ENCODE data around the gene PROC. TPM values are rescaled to one million over a fixed set of nuclear protein-coding genes. Genes with fewer than 3 reads are reported as not detected.

PROC gene
- total and polyA plus RNA-seq, 2 of the 4 experiments (the other 2 are of a cell fraction): 0.07 TPM; not detected in 1

GRCh38 chr2:127471286-127471988, 53.2 kb downstream of the PROC start:
- POLR2A ChIA-PET (ENCODE audit: unreplicated experiment): no interaction called here
- no peak overlapping the region for H2AK5ac ChIP-seq (ENCODE audit: low read depth, low read length)
- in situ Hi-C loops (cut with MboI; ENCODE audit: low sequenced_read_pairs): no loop called here
- no peak overlapping the region for H2BK20ac ChIP-seq (ENCODE audit: low read depth, low read length)
- H3K18ac ChIP-seq (ENCODE audit: low read depth, low read length): no peak overlapping the region
- H2BK5ac ChIP-seq (ENCODE audit: low read depth, low read length, poor library complexity, severe bottlenecking): no peak overlapping the region
- peaks cover 3% of the 10 kb centered on the region for H3K36me3 ChIP-seq (ENCODE audit: control insufficient read depth, insufficient read depth, low read length)
- 0 out of 2 replicates have a peak, but pooled peaks cover 1% of the 10 kb centered on the region for H3K4me1 ChIP-seq (ENCODE audit: control insufficient read depth, insufficient read depth, low read length)
- H3K9ac ChIP-seq (ENCODE audit: low read depth, low read length): no peak overlapping the region
- no peak overlapping the region for H4K91ac ChIP-seq (ENCODE audit: insufficient read depth, low read depth, low read length)
- no peak overlapping the region for H2BK120ac ChIP-seq (ENCODE audit: low read depth, low read length)
- H2AK9ac ChIP-seq (replicated peaks; ENCODE audit: low read depth, low read length, poor library complexity): no peak overlapping the region
- H3K4ac ChIP-seq (ENCODE audit: low read depth, low read length): no peak overlapping the region
- no peak for DNase-seq
- intact Hi-C loops (cut with micrococcal nuclease): loop anchor here (10.0 kb wide), 2 partner anchors 87 to 407 kb away; partner anchors contain the start of gene MAP3K2
- dilution Hi-C loops (cut with HindIII; ENCODE audit: low sequenced_read_pairs, unreplicated experiment): no loop called here
- BruUV-seq (replicated peaks): no TSS peak
- H3K79me1 ChIP-seq (ENCODE audit: low read depth in 1 of 2, low read length in 2 of 2): 0 out of 4 replicates have a peak, but pooled peaks cover 0 to under 1% of the 10 kb centered on the region in 2 experiments
- no peak overlapping the region for H3K4me3 ChIP-seq (ENCODE audit: insufficient read depth, low read depth, low read length)
- no peak overlapping the region for H2AFZ ChIP-seq (replicated peaks; ENCODE audit: low read length, poor library complexity)
- TF ChIP-seq NFE2L2 (IDR thresholded peaks at IDR 0.05; ENCODE audit: low read depth, low read length) (no peak), RAD21 (IDR thresholded peaks at IDR 0.05; ENCODE audit: low read length) (no peak), RCOR1 (IDR thresholded peaks at IDR 0.05; ENCODE audit: insufficient replicate concordance, low read length) (no peak), RFX5 (IDR thresholded peaks at IDR 0.05; ENCODE audit: low read depth, low read length) (no peak), CEBPB (IDR thresholded peaks at IDR 0.05; ENCODE audit: low read depth, low read length) (no peak), MXI1 (IDR thresholded peaks at IDR 0.05; ENCODE audit: borderline replicate concordance, low read depth, low read length) (no peak), MAFK (IDR thresholded peaks at IDR 0.05; ENCODE audit: low read depth, low read length) (no peak), POLR2A (IDR thresholded peaks at IDR 0.05; ENCODE audit: low read depth, low read length) (no peak), CHD1 (IDR thresholded peaks at IDR 0.05; ENCODE audit: low read depth, low read length) (no peak), FOS (IDR thresholded peaks at IDR 0.05; ENCODE audit: low read depth, low read length) (no peak), SMC3 (IDR thresholded peaks at IDR 0.05; ENCODE audit: low read depth, low read length) (no peak)
- TF ChIP-seq, protein P1, sequence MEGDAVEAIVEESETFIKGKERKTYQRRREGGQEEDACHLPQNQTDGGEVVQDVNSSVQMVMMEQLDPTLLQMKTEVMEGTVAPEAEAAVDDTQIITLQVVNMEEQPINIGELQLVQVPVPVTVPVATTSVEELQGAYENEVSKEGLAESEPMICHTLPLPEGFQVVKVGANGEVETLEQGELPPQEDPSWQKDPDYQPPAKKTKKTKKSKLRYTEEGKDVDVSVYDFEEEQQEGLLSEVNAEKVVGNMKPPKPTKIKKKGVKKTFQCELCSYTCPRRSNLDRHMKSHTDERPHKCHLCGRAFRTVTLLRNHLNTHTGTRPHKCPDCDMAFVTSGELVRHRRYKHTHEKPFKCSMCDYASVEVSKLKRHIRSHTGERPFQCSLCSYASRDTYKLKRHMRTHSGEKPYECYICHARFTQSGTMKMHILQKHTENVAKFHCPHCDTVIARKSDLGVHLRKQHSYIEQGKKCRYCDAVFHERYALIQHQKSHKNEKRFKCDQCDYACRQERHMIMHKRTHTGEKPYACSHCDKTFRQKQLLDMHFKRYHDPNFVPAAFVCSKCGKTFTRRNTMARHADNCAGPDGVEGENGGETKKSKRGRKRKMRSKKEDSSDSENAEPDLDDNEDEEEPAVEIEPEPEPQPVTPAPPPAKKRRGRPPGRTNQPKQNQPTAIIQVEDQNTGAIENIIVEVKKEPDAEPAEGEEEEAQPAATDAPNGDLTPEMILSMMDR (conservative IDR thresholded peaks at IDR 0.05; ENCODE audit: low read depth, low read length): no peak
- ATAC-seq (ENCODE audit: low read depth): no peak; the same call in 1 of the 2 replicates
- no peak overlapping the region for H2BK15ac ChIP-seq (ENCODE audit: low read depth, low read length)
- H4K20me1 ChIP-seq (ENCODE audit: insufficient read depth, low read length): no peaks in the 10 kb centered on the region
- H3K27ac ChIP-seq (ENCODE audit: insufficient read depth, low read length): no peak overlapping the region
- no peak overlapping the region for H4K8ac ChIP-seq (ENCODE audit: low read depth in 2 of 2, low read length in 2 of 2)
- CTCF ChIA-PET: interaction anchor here (1.2 kb wide), 1 partner anchor 13 kb away, joined by 3 read pairs; no protein-coding TSS in a partner anchor
- H3K14ac ChIP-seq (replicated peaks; ENCODE audit: low read depth, low read length): no peak overlapping the region
- 100% methylated on average over 2 of the region's 4 CpGs; no CpG with 5 or more reads in 1 of the 2 experiments for WGBS, 2 experiments (ENCODE audit: extremely low coverage in 2 of 2, insufficient read length in 1 of 2)
- H4K5ac ChIP-seq (ENCODE audit: low read depth, low read length): no peak overlapping the region
- no peaks in the 10 kb centered on the region for H3K27me3 ChIP-seq (ENCODE audit: control insufficient read depth, insufficient read depth, low read length)
- no peak overlapping the region for H3K4me2 ChIP-seq (ENCODE audit: low read depth, low read length)
- no peaks in the 10 kb centered on the region for H3K9me3 ChIP-seq (ENCODE audit: control insufficient read depth, insufficient read depth, low read length)
- peaks cover 4% of the 10 kb centered on the region; the same call in 1 of the 2 replicates for H3K9me1 ChIP-seq (ENCODE audit: insufficient read depth, low read length)
- no peak overlapping the region for H3K23ac ChIP-seq (ENCODE audit: low read depth, low read length)
- no peak overlapping the region for H3K56ac ChIP-seq (ENCODE audit: extremely low read depth, insufficient read depth, low read length)

All from IMR-90 (cell line).